Neural crest cell (in vitro differentiated cells): Measurements from ENCODE around the gene NBEAL2. TPM values are rescaled to one million over a fixed set of nuclear protein-coding genes. Genes with fewer than 3 reads are reported as not detected.
A peak's percentile ranks its signal among the peaks of the same experiment; 100 is the strongest.

Source experiments
- DNase-seq: peaks from one replicate; pipeline ENCODE4 v3.0.0; 2021; ENCODE audit warnings: low read depth, mixed read lengths, low spot score
- H3K27ac Mint-ChIP-seq: one replicate; pipeline ENCODE4 v1.8.0; 2021; ENCODE audit warnings: mild to moderate bottlenecking, mixed read lengths; ENCODE audit not compliant: unreplicated experiment
- H3K27me3 Mint-ChIP-seq: 2 replicates; pipeline ENCODE4 v1.8.0; 2021; ENCODE audit warnings: low read depth, mild to moderate bottlenecking, mixed read lengths
- H3K36me3 Mint-ChIP-seq: 2 replicates; pipeline ENCODE4 v1.8.0; 2021; ENCODE audit warnings: low read depth, mild to moderate bottlenecking, mixed read lengths
- H3K4me1 Mint-ChIP-seq: 2 replicates; pipeline ENCODE4 v1.8.0; 2021; ENCODE audit warnings: mixed read lengths
- H3K4me3 Mint-ChIP-seq: one replicate; pipeline ENCODE4 v1.8.0; 2021; ENCODE audit warnings: mild to moderate bottlenecking, mixed read lengths
- H3K9me3 Mint-ChIP-seq: 2 replicates; pipeline ENCODE4 v1.8.0; 2021; ENCODE audit warnings: mixed read lengths
- CTCF ChIP-seq: fragments of 200-600 bp; sonication (generic); conservative IDR thresholded peaks from 2 replicates; pipeline ENCODE4 v1.5.0; 2021; ENCODE audit warnings: antibody characterized with exemption, mild to moderate bottlenecking
- total RNA-seq: library from RNA; stranded (reverse); gene quantifications from 2 replicates; pipeline ENCODE4 v1.2.1, GENCODE V29; 2021

NBEAL2 gene
- total RNA-seq, 1 donor from 2014 or later, result 25.2 TPM

- Mint-ChIP-seq H3K27me3 (no peaks in the 10 kb centered on the region), H3K9me3 (no peaks in the 10 kb centered on the region), H3K4me3 (no peak overlapping the region), H3K36me3 (no peaks in the 10 kb centered on the region), H3K4me1 (peaks cover 22% of the 10 kb centered on the region), H3K27ac (peak overlapping the region; percentile 91)
- no peak for DNase-seq
- TF ChIP-seq CTCF, result no peak
These were observed 43.4 kb upstream of the NBEAL2 start for GRCh38 chr3:46935989-46936558.

GRCh38 chr3:46936733-46937250 is 42.7 kb upstream of the NBEAL2 start:
- H3K27me3 Mint-ChIP-seq, result no peaks in the 10 kb centered on the region
- no peaks in the 10 kb centered on the region for H3K36me3 Mint-ChIP-seq
- H3K4me1 Mint-ChIP-seq, result peaks cover 18% of the 10 kb centered on the region
- TF ChIP-seq CTCF, result no peak
- no peak overlapping the region for H3K4me3 Mint-ChIP-seq
- no peak for DNase-seq
- H3K9me3 Mint-ChIP-seq, result no peaks in the 10 kb centered on the region
- H3K27ac Mint-ChIP-seq, result no peak overlapping the region

- Mint-ChIP-seq H3K9me3 (no peaks in the 10 kb centered on the region), H3K27me3 (no peaks in the 10 kb centered on the region), H3K4me3 (no peak overlapping the region), H3K36me3 (no peaks in the 10 kb centered on the region), H3K27ac (no peak overlapping the region), H3K4me1 (peaks cover 11% of the 10 kb centered on the region)
- TF ChIP-seq CTCF, result no peak
- no peak for DNase-seq
These were observed 41.3 kb upstream of the NBEAL2 start for GRCh38 chr3:46938118-46938517.

- Mint-ChIP-seq H3K27me3 (no peaks in the 10 kb centered on the region), H3K36me3 (no peaks in the 10 kb centered on the region), H3K4me1 (peaks cover 24% of the 10 kb centered on the region), H3K9me3 (no peaks in the 10 kb centered on the region), H3K27ac (peak overlapping the region; percentile 15), H3K4me3 (no peak overlapping the region)
- no peak for TF ChIP-seq CTCF
- no peak for DNase-seq
These were observed 39.7 kb upstream of the NBEAL2 start for GRCh38 chr3:46939578-46940445.

GRCh38 chr3:46942076-46942475 is 37.4 kb upstream of the NBEAL2 start:
- no peak for DNase-seq
- TF ChIP-seq CTCF, result no peak
- no peaks in the 10 kb centered on the region for H3K27me3 Mint-ChIP-seq
- H3K4me1 Mint-ChIP-seq, result peaks cover 15% of the 10 kb centered on the region
- H3K36me3 Mint-ChIP-seq, result peaks cover 8% of the 10 kb centered on the region
- no peaks in the 10 kb centered on the region for H3K9me3 Mint-ChIP-seq
- no peak overlapping the region for H3K27ac Mint-ChIP-seq
- H3K4me3 Mint-ChIP-seq, result no peak overlapping the region
